HG03460 (cell line): ENCODE results near the gene SORBS1.

Source experiments
- ATAC-seq: cut with Tn5 transposase; IDR thresholded peaks from one replicate; pipeline ENCODE4 v1.9.1; 2021; ENCODE audit not compliant: unreplicated experiment

Gene SORBS1

GRCh38 chr10:95330966-95331453, 230.2 kb downstream of the SORBS1 start:
- ATAC-seq = no peak

- ATAC-seq = no peak
Measured at GRCh38 chr10:95329296-95329695, 231.9 kb downstream of the SORBS1 start.

- ATAC-seq = no peak
Measured at GRCh38 chr10:95328013-95328412, 233.2 kb downstream of the SORBS1 start.

- no peak for ATAC-seq
Measured at GRCh38 chr10:95327367-95327766, 233.8 kb downstream of the SORBS1 start.

GRCh38 chr10:95326396-95326795, 234.8 kb downstream of the SORBS1 start:
- ATAC-seq = no peak

GRCh38 chr10:95325863-95326262, 235.3 kb downstream of the SORBS1 start:
- no peak for ATAC-seq

- no peak for ATAC-seq
Measured at GRCh38 chr10:95324436-95325268, 236.5 kb downstream of the SORBS1 start.

GRCh38 chr10:95321554-95322301, 239.4 kb downstream of the SORBS1 start:
- no peak for ATAC-seq

- no peak for ATAC-seq
Measured at GRCh38 chr10:95319239-95319638, 241.9 kb downstream of the SORBS1 start.

- no peak for ATAC-seq
Measured at GRCh38 chr10:95315509-95315908, 245.7 kb downstream of the SORBS1 start.

GRCh38 chr10:95314192-95314918, 246.8 kb downstream of the SORBS1 start:
- ATAC-seq = no peak

- ATAC-seq = no peak
Measured at GRCh38 chr10:95312986-95313495, 248.1 kb downstream of the SORBS1 start.

GRCh38 chr10:95312257-95312656, 248.9 kb downstream of the SORBS1 start:
- no peak for ATAC-seq

- ATAC-seq = no peak
Measured at GRCh38 chr10:95309958-95310357, 251.2 kb downstream of the SORBS1 start.

- ATAC-seq = no peak
Measured at GRCh38 chr10:95308389-95309302, 252.5 kb downstream of the SORBS1 start.

GRCh38 chr10:95306851-95307250, 254.3 kb downstream of the SORBS1 start:
- no peak for ATAC-seq

GRCh38 chr10:95306318-95306650, 254.9 kb downstream of the SORBS1 start:
- ATAC-seq = no peak

- no peak for ATAC-seq
Measured at GRCh38 chr10:95305606-95306317, 255.4 kb downstream of the SORBS1 start.

- no peak for ATAC-seq
Measured at GRCh38 chr10:95304976-95305375, 256.2 kb downstream of the SORBS1 start.

- ATAC-seq = no peak
Measured at GRCh38 chr10:95304463-95304862, 256.7 kb downstream of the SORBS1 start.
